Gastroesophageal sphincter (tissue), 4 donors: Measurements from ENCODE around the gene VSNL1. TPM values are rescaled to one million over a fixed set of nuclear protein-coding genes. Genes with fewer than 3 reads are reported as not detected.

Experiments
- ATAC-seq: fragments of 150-250 bp; one replicate; pipeline ENCODE4 v1.9.1; 2016; ENCODE audit warnings: mild to moderate bottlenecking, moderate library complexity
- H3K27ac ChIP-seq, 4 donors: fragments of 200-600 bp; sonication (generic) in 3 of 4; 1 replicate in 3 of 4; 2 replicates in 1 of 4; pipeline ENCODE4 v1.5.1; 2016 to 2019
- H3K27me3 ChIP-seq: fragments of 200-600 bp; sonication (generic); one replicate; pipeline ENCODE4 v1.5.1; 2019
- H3K36me3 ChIP-seq, 2 donors: fragments of 200-600 bp; sonication (generic); one replicate each; pipeline ENCODE4 v1.5.1; 2019; ENCODE audit warnings: control low read depth in 1 of 2
- H3K4me1 ChIP-seq, 3 donors: fragments of 200-600 bp; sonication (generic); 1 replicate in 2 of 3; 2 replicates in 1 of 3; pipeline ENCODE4 v1.5.1; 2016 to 2019; ENCODE audit warnings: control low read depth in 2 of 3
- H3K4me3 ChIP-seq, 2 donors: fragments of 200-600 bp; sonication (generic); one replicate each; pipeline ENCODE4 v1.5.1; 2019; ENCODE audit warnings: mild to moderate bottlenecking in 1 of 2, moderate library complexity in 1 of 2
- H3K9me3 ChIP-seq, 3 donors: fragments of 200-600 bp; sonication (generic); one replicate each; pipeline ENCODE4 v1.5.1; 2017 to 2019; ENCODE audit warnings: control low read depth in 2 of 3
- CTCF ChIP-seq, 4 experiments: fragments of 200-600 bp in 2 of 4; fragments of 450-650 bp in 2 of 4; sonication (generic) in 1 of 4; IDR thresholded peaks; one replicate each; pipeline ENCODE4 v1.5.1; 2017 to 2019; ENCODE audit warnings: antibody characterized with exemption in 4 of 4, mild to moderate bottlenecking in 2 of 4, moderate library complexity in 2 of 4
- EP300 ChIP-seq: sonication (generic); formaldehyde crosslinking; IDR thresholded peaks from one replicate; pipeline ENCODE4 v1.6.1; 2017; ENCODE audit warnings: antibody characterized with exemption, mild to moderate bottlenecking
- POLR2A ChIP-seq, 2 donors: fragments of 450-650 bp; IDR thresholded peaks; one replicate each; pipeline ENCODE4 v1.6.1; 2017; ENCODE audit warnings: antibody characterized with exemption in 2 of 2, mild to moderate bottlenecking in 2 of 2, moderate library complexity in 1 of 2
- POLR2AphosphoS5 ChIP-seq: sonication (generic); formaldehyde crosslinking; IDR thresholded peaks from one replicate; pipeline ENCODE4 v1.6.1; 2017; ENCODE audit warnings: antibody characterized with exemption
- WGBS, 2 donors: methylation state at CpG; one replicate each; pipeline ENCODE4 v1.1.5; 2018; ENCODE audit warnings: low coverage in 1 of 2; 5-methylcytosine and 5-hydroxymethylcytosine counted together
- total RNA-seq, 4 donors: library from RNA; depleted of rRNA; stranded (reverse); fragments of >200 nt; gene quantifications; one replicate each; pipeline ENCODE4 v1.1.0, GENCODE V29; 2016

Gene VSNL1
- total RNA-seq, 4 donors from 2014 or later = 0.40 to 5.2 (median 0.76) TPM

GRCh38 chr2:17520761-17521160 lies 19.7 kb upstream of the VSNL1 start:
- no peak for ATAC-seq
- Histone ChIP-seq H3K27ac (no peak overlapping the region), H3K27me3 (no peaks in the 10 kb centered on the region), H3K9me3 (no peaks in the 10 kb centered on the region), H3K36me3 (no peaks in the 10 kb centered on the region), H3K4me3 (no peak overlapping the region), H3K4me1 (peaks cover 0 to 21% (median 8%) of the 10 kb centered on the region in 3 donors)
- WGBS, 2 donors = 67 to 68% methylated on average over 2 of the region's 2 CpGs
- TF ChIP-seq POLR2AphosphoS5 = no peak
- no peak for TF ChIP-seq POLR2A (IDR thresholded peaks at IDR 0.05)
- no peak for TF ChIP-seq CTCF (IDR thresholded peaks at IDR 0.05)

- Histone ChIP-seq H3K4me3 (no peak overlapping the region), H3K27me3 (no peaks in the 10 kb centered on the region), H3K27ac (no peak overlapping the region), H3K9me3 (no peaks in the 10 kb centered on the region), H3K36me3 (no peaks in the 10 kb centered on the region), H3K4me1 (peaks cover 0 to 21% (median 8%) of the 10 kb centered on the region in 3 donors)
- TF ChIP-seq CTCF (IDR thresholded peaks at IDR 0.05) (no peak), POLR2A (IDR thresholded peaks at IDR 0.05) (no peak), POLR2AphosphoS5 (no peak), EP300 (no peak)
- 100% methylated on average over 2 of the region's 2 CpGs for WGBS, 2 donors
- no peak for ATAC-seq
Measured at GRCh38 chr2:17521621-17522020, 18.9 kb upstream of the VSNL1 start.

- no peak for ATAC-seq
- H3K4me1 ChIP-seq = peaks cover 0 to 21% (median 8%) of the 10 kb centered on the region in 3 donors
- no peaks in the 10 kb centered on the region for H3K36me3 ChIP-seq
- WGBS, 2 donors = 76 to 90% methylated on average over 5 to 6 of the region's 6 CpGs
- H3K4me3 ChIP-seq = no peak overlapping the region
- no peak overlapping the region for H3K27ac ChIP-seq
- no peak for TF ChIP-seq POLR2A (IDR thresholded peaks at IDR 0.05)
- no peak for TF ChIP-seq POLR2AphosphoS5
- TF ChIP-seq CTCF (IDR thresholded peaks at IDR 0.05) = no peak
- no peak for TF ChIP-seq EP300
- H3K27me3 ChIP-seq = no peaks in the 10 kb centered on the region
- no peaks in the 10 kb centered on the region for H3K9me3 ChIP-seq
Measured at GRCh38 chr2:17522303-17522702, 18.2 kb upstream of the VSNL1 start.

- Histone ChIP-seq H3K4me3 (no peak overlapping the region), H3K9me3 (no peaks in the 10 kb centered on the region), H3K36me3 (no peaks in the 10 kb centered on the region), H3K27ac (no peak overlapping the region), H3K27me3 (no peaks in the 10 kb centered on the region), H3K4me1 (no peaks in the 10 kb centered on the region)
- ATAC-seq = no peak
- TF ChIP-seq EP300 = no peak
- no peak for TF ChIP-seq POLR2A (IDR thresholded peaks at IDR 0.05)
- no peak for TF ChIP-seq POLR2AphosphoS5
- TF ChIP-seq CTCF (IDR thresholded peaks at IDR 0.05) = no peak
- 75 to 77% methylated on average over 2 of the region's 2 CpGs for WGBS, 2 donors
Measured at GRCh38 chr2:17529771-17530170, 10.7 kb upstream of the VSNL1 start.

- Histone ChIP-seq H3K27me3 (peaks cover under 1% of the 10 kb centered on the region), H3K4me1 (peaks cover 0 to 7% (median 0%) of the 10 kb centered on the region in 3 donors), H3K36me3 (no peaks in the 10 kb centered on the region), H3K4me3 (no peak overlapping the region), H3K27ac (no peak overlapping the region), H3K9me3 (no peaks in the 10 kb centered on the region)
- ATAC-seq = no peak
- no peak for TF ChIP-seq EP300
- no peak for TF ChIP-seq POLR2A (IDR thresholded peaks at IDR 0.05)
- no peak for TF ChIP-seq POLR2AphosphoS5
- TF ChIP-seq CTCF (IDR thresholded peaks at IDR 0.05) = no peak
- WGBS, 2 donors = 89 to 97% methylated on average over 2 of the region's 2 CpGs
Measured at GRCh38 chr2:17533546-17533945, 7.0 kb upstream of the VSNL1 start.
